ENCODE measurements around the gene CDK5RAP1.
"Not testable (repeated sequence)": the region's sequence is repeated elsewhere in the genome, so short reads cannot be mapped to it uniquely, and the experiment has no call there.

The CDK5RAP1 gene, protein sequence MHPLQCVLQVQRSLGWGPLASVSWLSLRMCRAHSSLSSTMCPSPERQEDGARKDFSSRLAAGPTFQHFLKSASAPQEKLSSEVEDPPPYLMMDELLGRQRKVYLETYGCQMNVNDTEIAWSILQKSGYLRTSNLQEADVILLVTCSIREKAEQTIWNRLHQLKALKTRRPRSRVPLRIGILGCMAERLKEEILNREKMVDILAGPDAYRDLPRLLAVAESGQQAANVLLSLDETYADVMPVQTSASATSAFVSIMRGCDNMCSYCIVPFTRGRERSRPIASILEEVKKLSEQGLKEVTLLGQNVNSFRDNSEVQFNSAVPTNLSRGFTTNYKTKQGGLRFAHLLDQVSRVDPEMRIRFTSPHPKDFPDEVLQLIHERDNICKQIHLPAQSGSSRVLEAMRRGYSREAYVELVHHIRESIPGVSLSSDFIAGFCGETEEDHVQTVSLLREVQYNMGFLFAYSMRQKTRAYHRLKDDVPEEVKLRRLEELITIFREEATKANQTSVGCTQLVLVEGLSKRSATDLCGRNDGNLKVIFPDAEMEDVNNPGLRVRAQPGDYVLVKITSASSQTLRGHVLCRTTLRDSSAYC

DNA sequence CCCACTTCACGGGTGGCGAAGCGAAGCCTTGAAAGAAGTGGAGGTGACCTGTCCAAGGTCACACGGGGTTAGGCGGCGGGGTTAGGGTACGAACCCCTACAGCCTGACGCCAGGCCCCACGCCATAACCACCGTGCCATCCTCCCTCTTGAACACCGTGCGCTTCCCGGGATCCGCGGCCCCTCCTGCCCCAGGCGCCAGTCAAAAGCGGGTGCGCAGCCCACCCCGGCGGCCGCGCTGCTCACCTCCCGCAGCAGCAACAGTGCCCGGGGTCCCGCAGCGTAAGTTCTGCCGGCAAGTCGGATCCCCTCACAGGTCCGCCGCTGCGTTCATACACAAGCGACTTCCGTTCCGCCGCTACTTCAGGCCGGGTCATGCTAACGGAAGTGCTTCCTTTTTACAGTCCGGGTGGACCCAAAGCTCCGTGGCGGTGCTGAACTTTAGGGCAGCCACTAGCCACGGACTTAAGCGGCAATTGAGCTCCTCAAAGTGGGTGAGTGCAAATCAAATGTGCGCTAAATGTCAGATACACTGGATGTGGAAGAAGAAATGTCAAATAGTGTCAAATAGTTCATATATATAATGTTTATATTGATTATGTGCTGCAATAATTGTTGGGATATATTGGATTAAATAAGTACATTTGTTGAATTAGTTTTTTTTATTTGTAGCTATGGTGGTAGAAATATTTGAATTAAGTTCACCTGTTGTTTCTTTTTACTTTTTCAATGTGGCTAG lies at the start of gene CDK5RAP1:
Gene CDK5RAP1, minus strand, starts transcription at position 336 of the 737 bp plus-strand sequence. CDS start 4,455 bp downstream, outside the sequence.
- peak; percentile 86 to 88 for DNase-seq

- no peak for DNase-seq
Measured at GRCh38 chr20:33450867-33451266, 49.5 kb upstream of the CDK5RAP1 start.

DNA sequence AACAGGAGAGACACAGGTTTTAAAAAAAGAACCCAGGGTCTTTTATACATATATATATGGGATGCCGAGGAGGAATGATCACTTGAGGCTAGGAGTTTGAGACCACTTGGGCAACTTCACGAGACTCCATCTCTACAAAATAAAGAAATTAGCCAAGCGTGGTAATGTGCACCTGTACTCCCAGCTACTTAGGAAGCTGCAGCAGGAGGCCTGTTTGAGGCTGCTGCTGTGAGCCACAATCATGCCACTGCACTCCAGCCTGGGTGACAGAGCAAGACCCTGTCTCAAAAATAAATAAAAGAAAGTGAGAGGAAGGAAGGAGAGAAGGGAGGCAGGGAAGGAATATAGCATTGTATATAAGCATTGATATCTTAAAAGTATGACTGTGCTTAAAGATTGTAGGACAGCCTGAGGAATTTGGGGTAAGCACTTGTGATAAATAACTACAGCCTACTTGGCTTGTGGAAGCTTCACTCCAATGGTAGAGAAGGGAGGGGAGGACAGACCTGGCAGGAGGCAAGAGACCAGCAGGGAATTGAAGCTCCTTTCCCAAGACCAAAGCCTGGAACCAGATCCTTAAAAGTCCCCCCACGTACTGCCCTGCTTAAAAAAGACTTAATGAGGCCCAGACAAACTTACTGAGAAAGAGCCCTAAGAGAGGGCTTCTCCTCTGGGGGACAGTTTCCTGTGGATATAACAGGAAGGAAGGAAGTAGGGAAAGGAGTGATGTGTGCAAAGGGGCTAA lies 44.7 kb upstream of the CDK5RAP1 start:
- DNase-seq = no peak

DNA sequence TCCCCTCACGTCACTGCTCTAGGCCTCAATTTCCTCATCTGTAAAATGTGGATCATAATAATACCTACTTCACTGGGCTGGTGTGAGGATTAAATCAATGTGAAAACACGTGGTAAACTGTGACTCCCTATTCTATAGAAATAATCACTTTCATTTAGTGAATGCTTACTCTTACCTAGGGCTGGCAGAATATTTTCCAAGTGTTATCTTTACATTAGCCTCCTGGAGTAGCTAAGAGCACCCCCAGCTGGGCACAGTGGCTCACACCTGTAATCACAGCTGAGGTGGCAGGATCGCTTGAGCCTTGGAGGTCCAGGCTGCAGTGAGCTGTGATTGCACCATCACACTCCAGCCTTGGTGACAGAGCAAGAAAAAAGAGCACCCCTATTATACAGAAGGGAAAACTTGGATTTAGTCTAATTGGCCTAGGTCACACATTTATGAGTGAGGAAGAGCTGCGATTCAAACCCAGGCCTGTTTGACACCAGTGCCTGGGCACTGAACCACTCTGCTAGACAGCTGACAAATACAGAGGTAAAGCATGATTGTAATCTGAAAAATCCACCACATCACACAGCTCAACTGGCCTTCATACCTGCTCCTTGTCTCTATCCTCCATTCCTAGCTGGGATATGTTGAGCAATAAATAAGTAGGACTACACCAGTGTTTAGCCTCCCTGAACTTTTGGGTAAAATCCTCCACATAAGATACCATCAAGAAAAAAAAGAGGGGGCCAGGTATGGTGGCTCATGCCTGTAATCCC lies 43.7 kb upstream of the CDK5RAP1 start:
- DNase-seq = peak; percentile 21 to 38

GRCh38 chr20:33443512-33444239 lies 42.4 kb upstream of the CDK5RAP1 start, which contains the start of gene SNTA1:
Gene SNTA1 (minus strand): TSS chr20:33443763. CDS start chr20:33443620, 143 bp downstream.
- DNase-seq = peak; percentile 92 to 93

DNA sequence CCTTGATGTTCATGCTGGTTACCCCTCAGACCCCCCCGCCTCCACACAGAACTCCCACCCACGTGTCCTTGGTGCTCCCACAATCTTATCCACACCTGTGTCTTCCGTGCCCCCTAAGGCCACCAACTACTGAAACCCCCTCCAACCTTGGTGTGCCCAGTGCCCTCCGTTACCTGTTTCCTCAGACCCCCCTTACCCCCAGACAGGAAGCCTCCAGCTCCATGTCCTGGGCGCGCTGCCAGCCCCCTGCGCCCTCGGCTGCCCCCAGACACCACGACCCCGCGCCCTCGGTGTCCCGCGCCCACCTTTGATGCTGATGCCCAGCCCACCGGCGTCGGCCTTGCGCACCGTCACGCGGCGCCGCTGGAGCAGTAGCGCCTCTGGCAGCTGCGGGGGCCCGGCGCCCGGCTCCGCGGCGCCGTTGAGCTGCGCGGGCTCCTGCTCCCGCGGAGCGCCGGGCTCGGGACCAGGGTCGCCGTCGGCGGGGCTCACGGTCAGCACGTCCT lies 41.7 kb upstream of the CDK5RAP1 start:
- peak in 1 of 2 donors; percentile 22 for DNase-seq

DNA sequence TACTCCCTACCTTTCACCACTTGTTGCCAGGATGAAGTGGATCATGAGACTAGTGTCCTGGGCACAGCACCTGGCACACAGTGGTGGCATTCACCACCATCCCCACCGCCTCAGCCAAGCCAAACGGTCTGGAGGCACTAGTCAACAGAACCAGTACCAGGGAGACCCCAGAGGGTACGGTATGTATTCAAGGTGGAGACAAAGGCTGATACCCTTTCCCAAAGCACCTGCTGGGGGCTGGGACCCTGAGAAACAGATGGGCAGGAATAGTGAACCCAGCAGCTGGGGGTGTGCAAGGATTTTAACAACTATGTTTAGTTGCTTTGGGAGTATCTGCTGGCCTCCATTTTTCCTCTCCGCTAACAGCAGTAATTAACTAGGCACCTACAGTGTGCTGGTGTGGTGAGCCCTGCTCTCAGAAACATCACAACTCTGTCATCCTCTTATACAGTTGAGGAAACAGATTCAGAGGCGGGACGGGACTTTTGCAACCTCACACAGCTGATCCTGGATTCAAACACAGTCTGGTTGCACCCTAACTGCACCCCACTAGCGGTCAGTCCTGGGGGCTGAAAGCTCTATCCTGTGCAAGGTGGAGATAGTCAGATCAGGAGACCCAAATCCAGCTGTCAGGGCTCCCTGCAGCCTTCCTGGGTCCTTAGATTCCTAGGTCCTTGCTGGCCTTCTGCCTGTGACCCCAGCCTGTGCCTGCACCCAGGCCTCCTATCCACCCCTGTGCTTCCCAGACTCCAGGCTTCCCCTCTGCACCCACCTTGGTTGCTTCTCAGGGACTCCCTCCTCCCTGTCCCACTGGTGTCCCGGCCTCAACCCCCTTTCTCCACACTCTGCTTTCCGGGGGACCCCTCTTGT lies 41.1 kb upstream of the CDK5RAP1 start:
- DNase-seq = no peak

DNA sequence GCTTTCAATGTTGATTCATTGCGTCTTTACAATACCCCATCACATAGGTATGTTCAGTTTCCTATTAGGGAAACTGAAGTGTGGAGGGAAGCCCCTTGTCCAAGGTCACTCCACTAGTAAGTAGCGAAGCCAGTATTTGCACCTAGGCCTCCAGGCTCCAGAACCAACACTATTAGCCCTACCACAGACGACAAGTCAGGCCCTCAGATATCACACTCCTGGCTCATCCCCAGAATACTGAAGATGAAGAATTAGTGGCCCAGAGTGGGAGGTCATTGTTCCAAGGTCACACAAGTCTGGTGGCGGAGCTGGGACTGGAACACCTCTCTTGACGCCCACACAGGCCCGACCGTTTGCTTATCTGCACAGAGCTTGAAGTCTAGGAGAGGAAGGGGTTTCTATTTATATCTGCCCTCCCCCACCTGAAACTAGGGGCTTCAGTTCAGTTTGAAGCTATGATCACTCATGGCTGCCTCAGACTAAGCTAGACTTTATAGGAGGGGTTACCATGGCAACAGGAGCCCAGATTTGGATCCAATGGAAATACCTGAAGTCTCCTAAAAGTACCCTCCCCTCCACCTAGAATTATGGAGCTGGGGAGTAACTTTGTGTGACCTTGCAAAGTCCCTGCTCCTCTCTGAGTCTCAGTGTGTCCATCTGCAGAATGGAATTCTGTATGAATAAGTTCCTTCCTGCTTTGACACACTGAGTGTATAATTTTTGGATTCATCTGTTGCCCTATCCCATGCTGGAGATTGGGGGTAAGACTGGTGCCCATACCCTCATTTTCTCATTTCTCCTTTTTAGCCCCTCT lies 40.0 kb upstream of the CDK5RAP1 start:
- no peak for DNase-seq

DNA sequence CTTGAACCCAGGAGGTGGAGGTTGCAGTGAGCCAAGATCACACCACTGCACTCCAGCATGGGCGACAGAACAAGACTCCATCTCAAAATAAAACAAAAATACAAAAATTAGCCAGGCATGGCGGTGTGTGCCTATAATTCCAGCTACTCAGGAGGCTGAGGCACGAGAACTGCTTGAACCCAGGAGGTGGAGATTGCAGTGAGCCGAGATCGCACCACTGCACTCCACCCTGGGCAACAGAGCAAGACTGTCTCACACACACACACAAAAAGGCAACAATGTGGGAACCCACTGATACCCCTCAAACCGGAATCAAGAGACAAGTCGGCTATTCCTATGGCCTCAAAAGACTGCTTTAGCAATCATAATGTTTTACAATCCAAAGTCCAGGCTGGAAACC lies 39.2 kb upstream of the CDK5RAP1 start:
- not testable (repeated sequence) for DNase-seq

GRCh38 chr20:33438481-33438880 lies 37.2 kb upstream of the CDK5RAP1 start:
- DNase-seq = no peak

GRCh38 chr20:33437141-33437911 lies 36.0 kb upstream of the CDK5RAP1 start:
- no peak for DNase-seq

- no peak for DNase-seq
Measured at GRCh38 chr20:33434434-33434833, 33.1 kb upstream of the CDK5RAP1 start.

GRCh38 chr20:33433465-33434234 lies 32.3 kb upstream of the CDK5RAP1 start:
- no peak for DNase-seq

DNA sequence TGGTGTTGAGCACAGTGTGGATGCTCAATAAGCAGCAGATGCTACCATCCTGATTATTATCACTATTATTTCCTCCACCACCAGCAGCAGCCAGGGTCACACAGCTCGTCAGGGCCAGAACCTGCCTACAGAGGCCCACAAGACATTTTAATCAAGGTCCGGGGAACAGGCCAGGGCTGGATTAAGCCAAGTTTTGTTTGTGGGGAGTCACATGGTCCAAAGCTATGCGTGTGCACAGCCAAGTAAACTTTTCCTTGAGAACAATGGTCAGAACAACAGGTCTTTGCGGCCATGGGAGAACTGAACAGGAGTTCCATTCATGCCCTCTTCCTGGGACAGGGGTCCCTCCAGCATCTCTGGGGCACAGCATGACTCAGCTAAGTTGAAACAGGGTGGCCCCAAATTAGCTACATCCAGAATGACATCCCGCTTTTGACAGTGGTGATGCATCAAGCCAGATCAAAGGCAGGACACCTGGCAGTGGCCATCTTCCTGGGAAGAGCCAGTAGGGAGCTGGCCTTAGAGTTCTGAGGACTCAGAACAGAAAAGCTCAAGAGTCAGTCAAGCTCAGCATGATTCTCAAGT lies 30.6 kb upstream of the CDK5RAP1 start:
- no peak for DNase-seq

- not testable (repeated sequence) for DNase-seq
Measured at GRCh38 chr20:33423875-33424274, 22.6 kb upstream of the CDK5RAP1 start.

GRCh38 chr20:33423141-33423834 lies 22.0 kb upstream of the CDK5RAP1 start:
- DNase-seq = no peak

Data from CD4-positive, alpha-beta T cell treated with Interleukin-1 beta for 1 hour (primary cell).